HepG2 (cell line): ENCODE measurements around the gene ZNF513. TPM values are rescaled to one million over a fixed set of nuclear protein-coding genes. Genes with fewer than 3 reads are reported as not detected.

Source experiments
- GMEB1 ChIP-seq: sonication (generic); formaldehyde crosslinking; IDR thresholded peaks from 2 replicates; pipeline ENCODE4 v1.5.1; 2020; ENCODE audit warnings: missing genetic modification reagents, mild to moderate bottlenecking, borderline replicate concordance
- HMGA1 ChIP-seq: sonication (generic); formaldehyde crosslinking; conservative IDR thresholded peaks from 2 replicates; pipeline ENCODE4 v1.4.0; 2020; ENCODE audit warnings: missing genetic modification reagents
- HNF4A ChIP-seq: sonication (generic); formaldehyde crosslinking; IDR thresholded peaks from 2 replicates; pipeline ENCODE4 v1.4.0; 2020; ENCODE audit warnings: missing genetic modification reagents
- HNF4G ChIP-seq, 2 experiments: sonication (generic) in 1 of 2; formaldehyde crosslinking in 1 of 2; IDR thresholded peaks; 2 replicates each; pipeline versions ENCODE4 v1.4.0 to v1.6.1; 2011 to 2020; ENCODE audit warnings: borderline replicate concordance in 2 of 2, low read depth in 2 of 2, mild to moderate bottlenecking in 2 of 2, low read length in 1 of 2, missing genetic modification reagents in 1 of 2, moderate library complexity in 1 of 2
- HOXA9 ChIP-seq: sonication (generic); formaldehyde crosslinking; IDR thresholded peaks from 2 replicates; pipeline ENCODE4 v1.8.1; 2022; ENCODE audit warnings: missing genetic modification reagents, mild to moderate bottlenecking, moderate library complexity, borderline replicate concordance
- KDM5A ChIP-seq: fragments of 200-600 bp; sonication (generic); IDR thresholded peaks from 2 replicates; pipeline ENCODE4 v1.7.0; 2018; ENCODE audit warnings: antibody characterized with exemption, mild to moderate bottlenecking, low read length, borderline replicate concordance
- MXD1 ChIP-seq: sonication (generic); formaldehyde crosslinking; IDR thresholded peaks from 2 replicates; pipeline ENCODE4 v1.4.0; 2020; ENCODE audit warnings: mild to moderate bottlenecking, missing genetic modification reagents
- MYNN ChIP-seq: sonication (generic); formaldehyde crosslinking; IDR thresholded peaks from 2 replicates; pipeline ENCODE4 v1.4.0; 2020; ENCODE audit warnings: mild to moderate bottlenecking, low read depth, missing genetic modification reagents
- MZF1 ChIP-seq: sonication (generic); formaldehyde crosslinking; IDR thresholded peaks from 2 replicates; pipeline ENCODE4 v1.8.1; 2023; ENCODE audit warnings: mild to moderate bottlenecking, missing genetic modification reagents, borderline replicate concordance
- PHF8 ChIP-seq: sonication (generic); formaldehyde crosslinking; IDR thresholded peaks from 2 replicates; pipeline ENCODE4 v1.5.0; 2020; ENCODE audit warnings: missing genetic modification reagents
- RARG ChIP-seq: sonication (generic); formaldehyde crosslinking; IDR thresholded peaks from 2 replicates; pipeline ENCODE4 v1.4.0; 2020; ENCODE audit warnings: low read depth, mild to moderate bottlenecking, missing genetic modification reagents
- RORA ChIP-seq: sonication (generic); formaldehyde crosslinking; IDR thresholded peaks from 2 replicates; pipeline ENCODE4 v1.5.0; 2020; ENCODE audit warnings: mild to moderate bottlenecking, missing genetic modification reagents, moderate library complexity
- SNAPC4 ChIP-seq: sonication (generic); formaldehyde crosslinking; IDR thresholded peaks from 2 replicates; pipeline ENCODE4 v1.4.0; 2020; ENCODE audit warnings: mild to moderate bottlenecking, missing genetic modification reagents
- STAT5B ChIP-seq: sonication (generic); formaldehyde crosslinking; IDR thresholded peaks from 2 replicates; pipeline ENCODE4 v1.4.0; 2020; ENCODE audit warnings: missing genetic modification reagents
- ZBTB33 ChIP-seq: sonication (generic); formaldehyde crosslinking; IDR thresholded peaks from 2 replicates; pipeline ENCODE4 v1.4.0; 2020; ENCODE audit warnings: missing genetic modification reagents
- ZNF17 ChIP-seq: sonication (generic); formaldehyde crosslinking; IDR thresholded peaks from 2 replicates; pipeline ENCODE4 v1.5.0; 2020; ENCODE audit warnings: mild to moderate bottlenecking, missing genetic modification reagents
- ZNF329 ChIP-seq: sonication (generic); formaldehyde crosslinking; IDR thresholded peaks from 2 replicates; pipeline ENCODE4 v1.9.0; 2021; ENCODE audit warnings: low read depth, mild to moderate bottlenecking, missing genetic modification reagents
- ZNF460 ChIP-seq: sonication (generic); formaldehyde crosslinking; IDR thresholded peaks from 2 replicates; pipeline ENCODE4 v1.5.1; 2020; ENCODE audit warnings: missing genetic modification reagents, mild to moderate bottlenecking, borderline replicate concordance
- ZNF629 ChIP-seq: sonication (generic); formaldehyde crosslinking; conservative IDR thresholded peaks from 2 replicates; pipeline ENCODE4 v1.5.0; 2020; ENCODE audit warnings: missing genetic modification reagents
- ZNF652 ChIP-seq: IDR thresholded peaks from 2 replicates; pipeline ENCODE4 v1.6.1; 2016; ENCODE audit warnings: low read depth, borderline replicate concordance
- ZNF891 ChIP-seq: sonication (generic); formaldehyde crosslinking; IDR thresholded peaks from 2 replicates; pipeline ENCODE4 v1.5.0; 2020; ENCODE audit warnings: mild to moderate bottlenecking, missing genetic modification reagents
- polyA plus RNA-seq, 8 experiments: library from polyadenylated mRNA; depleted of rRNA in 3 of 8; stranded (reverse) in 7 of 8; unstranded in 1 of 8; fragments of >200 nt; fragmentation: Illumina TruSeq in 4 of 8; extraction: Trizol in 4 of 8; gene quantifications; 2 replicates each; pipeline versions ENCODE4 v1.2.1 to v1.2.3, GENCODE V29; 2011 to 2016; ENCODE audit warnings: low read depth in 4 of 8, missing spikeins in 1 of 8, mixed read lengths in 1 of 8; ENCODE audit not compliant: insufficient read depth in 1 of 8
- total RNA-seq, 5 experiments: library from RNA; depleted of rRNA; stranded (reverse); fragments of >200 nt; fragmentation: Illumina TruSeq; extraction: Trizol; gene quantifications; 2 replicates each; pipeline ENCODE4 v1.2.3, GENCODE V29; 2016; ENCODE audit warnings: low read depth in 1 of 5

Gene ZNF513
- total and polyA plus RNA-seq, 2 of the 13 experiments (the other 11 are each of a cell fraction or from before 2014, with no cell fraction given): 4.9 to 6.3 TPM

GRCh38 chr2:27428978-27429541 is 48.5 kb upstream of the ZNF513 start (continued):
- TF ChIP-seq ZNF329 (CRISPR knock-in tag): no peak
- TF ChIP-seq ZBTB33 (CRISPR knock-in tag): no peak
- TF ChIP-seq PHF8 (CRISPR knock-in tag): peak; percentile 45; the same call in 1 of the 2 replicates
- TF ChIP-seq HNF4A (CRISPR knock-in tag): peak; percentile 38; the same call in 1 of the 2 replicates
- peak; percentile 81 for TF ChIP-seq ZNF891 (CRISPR knock-in tag)
- 0 out of 2 replicates have a peak, but pooled peaks have one; percentile 94 for TF ChIP-seq ZNF17
- no peak for TF ChIP-seq GMEB1 (CRISPR knock-in tag)
- no peak for TF ChIP-seq RARG (CRISPR knock-in tag)
- TF ChIP-seq MZF1 (CRISPR knock-in tag): no peak
- peak; percentile 67 for TF ChIP-seq SNAPC4 (CRISPR knock-in tag)
- no peak for TF ChIP-seq HMGA1
- TF ChIP-seq ZNF652 (CRISPR knock-in tag): no peak
- no peak for TF ChIP-seq STAT5B (CRISPR knock-in tag)
- TF ChIP-seq MYNN: no peak
- no peak for TF ChIP-seq ZNF460
- TF ChIP-seq HNF4G (IDR thresholded peaks at IDR 0.05; ENCODE audit: borderline replicate concordance, low read depth, low read length): no peak
- TF ChIP-seq HNF4G (CRISPR knock-in tag; IDR thresholded peaks at IDR 0.05; ENCODE audit: borderline replicate concordance, low read depth): peak; percentile 28; the same call in 1 of the 2 replicates
- 0 out of 2 replicates have a peak, but pooled peaks have one; percentile 50 for TF ChIP-seq ZNF629
- no peak for TF ChIP-seq RORA (CRISPR knock-in tag)
- no peak for TF ChIP-seq HOXA9 (CRISPR knock-in tag)
- peak; percentile 67; the same call in 1 of the 2 replicates for TF ChIP-seq KDM5A
- TF ChIP-seq MXD1 (CRISPR knock-in tag): peak; percentile 75; the same call in 1 of the 2 replicates
